Suprapubic skin (tissue), 3 donors: ENCODE results near the gene NUDT10.

Experiments used
- EP300 ChIP-seq: sonication (generic); formaldehyde crosslinking; IDR thresholded peaks from one replicate; pipeline ENCODE4 v1.6.1; 2017; ENCODE audit warnings: antibody characterized with exemption
- POLR2A ChIP-seq, 2 donors: fragments of 450-650 bp; IDR thresholded peaks; one replicate each; pipeline ENCODE4 v1.6.1; 2017; ENCODE audit warnings: antibody characterized with exemption in 2 of 2, mild to moderate bottlenecking in 2 of 2, moderate library complexity in 2 of 2
- TF ChIP-seq, protein P1 (sequence below), 2 donors: fragments of 200-600 bp in 1 of 2; fragments of 450-650 bp in 1 of 2; sonication (generic) in 1 of 2; IDR thresholded peaks; one replicate each; pipeline ENCODE4 v1.5.1; 2016 to 2019; ENCODE audit warnings: antibody characterized with exemption in 2 of 2, mild to moderate bottlenecking in 1 of 2, moderate library complexity in 1 of 2

DNA sequence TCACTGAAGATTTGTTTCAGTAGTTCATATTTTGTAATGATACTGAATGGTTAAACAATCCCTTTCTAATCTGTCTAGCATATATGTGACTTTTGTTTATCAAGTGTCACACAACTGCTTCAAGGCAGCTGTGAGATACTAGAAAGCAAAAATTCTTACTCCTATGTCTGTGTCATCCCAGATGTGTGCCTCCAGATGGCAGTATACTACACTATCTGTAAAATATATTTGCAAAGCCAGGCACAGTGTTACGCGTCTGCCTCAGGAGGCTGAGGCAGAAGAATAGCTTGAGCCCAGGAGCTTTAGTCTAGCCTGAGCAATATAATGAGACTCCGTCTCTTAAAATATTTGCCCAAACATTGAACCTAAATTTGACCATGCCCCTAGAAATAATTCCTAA, 4.0 kb downstream of the NUDT10 start:
- no peak for TF ChIP-seq EP300
- TF ChIP-seq, protein P1, sequence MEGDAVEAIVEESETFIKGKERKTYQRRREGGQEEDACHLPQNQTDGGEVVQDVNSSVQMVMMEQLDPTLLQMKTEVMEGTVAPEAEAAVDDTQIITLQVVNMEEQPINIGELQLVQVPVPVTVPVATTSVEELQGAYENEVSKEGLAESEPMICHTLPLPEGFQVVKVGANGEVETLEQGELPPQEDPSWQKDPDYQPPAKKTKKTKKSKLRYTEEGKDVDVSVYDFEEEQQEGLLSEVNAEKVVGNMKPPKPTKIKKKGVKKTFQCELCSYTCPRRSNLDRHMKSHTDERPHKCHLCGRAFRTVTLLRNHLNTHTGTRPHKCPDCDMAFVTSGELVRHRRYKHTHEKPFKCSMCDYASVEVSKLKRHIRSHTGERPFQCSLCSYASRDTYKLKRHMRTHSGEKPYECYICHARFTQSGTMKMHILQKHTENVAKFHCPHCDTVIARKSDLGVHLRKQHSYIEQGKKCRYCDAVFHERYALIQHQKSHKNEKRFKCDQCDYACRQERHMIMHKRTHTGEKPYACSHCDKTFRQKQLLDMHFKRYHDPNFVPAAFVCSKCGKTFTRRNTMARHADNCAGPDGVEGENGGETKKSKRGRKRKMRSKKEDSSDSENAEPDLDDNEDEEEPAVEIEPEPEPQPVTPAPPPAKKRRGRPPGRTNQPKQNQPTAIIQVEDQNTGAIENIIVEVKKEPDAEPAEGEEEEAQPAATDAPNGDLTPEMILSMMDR (IDR thresholded peaks at IDR 0.05), result peak in 1 of 2 donors; percentile 25
- no peak for TF ChIP-seq POLR2A (IDR thresholded peaks at IDR 0.05)
